ENCODE results near the gene TEX14.

- TF ChIP-seq POLR2A (IDR thresholded peaks at IDR 0.05) (no peak), CTCF (IDR thresholded peaks at IDR 0.05) (no peak), POLR2AphosphoS5 (IDR thresholded peaks at IDR 0.05) (no peak)
Observed at GRCh38 chr17:58591455-58591854, 100.4 kb downstream of the TEX14 start.

All from breast epithelium (tissue), 3 donors.